HepG2 (cell line): ENCODE data around the gene MYO10. TPM values are rescaled to one million over a fixed set of nuclear protein-coding genes. Genes with fewer than 3 reads are reported as not detected.

Experiments used
- HIVEP1 ChIP-seq: sonication (generic); formaldehyde crosslinking; IDR thresholded peaks from 2 replicates; pipeline ENCODE4 v1.4.0; 2020; ENCODE audit warnings: mild to moderate bottlenecking, missing genetic modification reagents
- KDM6A ChIP-seq: IDR thresholded peaks from 2 replicates; pipeline ENCODE4 v1.6.1; 2016; ENCODE audit warnings: low read depth
- SIN3A ChIP-seq: IDR thresholded peaks from 2 replicates; pipeline ENCODE4 v1.6.1; 2011; ENCODE audit warnings: low read depth, mild to moderate bottlenecking, control low read depth, low read length, borderline replicate concordance
- ZBTB10 ChIP-seq: sonication (generic); formaldehyde crosslinking; IDR thresholded peaks from 2 replicates; pipeline ENCODE4 v1.4.0; 2020; ENCODE audit warnings: missing genetic modification reagents, borderline replicate concordance
- ZNF333 ChIP-seq: sonication (generic); formaldehyde crosslinking; IDR thresholded peaks from 2 replicates; pipeline ENCODE4 v1.4.0; 2020; ENCODE audit warnings: mild to moderate bottlenecking, missing genetic modification reagents, borderline replicate concordance
- ZNF367 ChIP-seq: sonication (generic); formaldehyde crosslinking; IDR thresholded peaks from 2 replicates; pipeline ENCODE4 v1.4.0; 2020; ENCODE audit warnings: missing genetic modification reagents, borderline replicate concordance
- ZNF562 ChIP-seq: sonication (generic); formaldehyde crosslinking; IDR thresholded peaks from 2 replicates; pipeline ENCODE4 v1.8.0; 2022; ENCODE audit warnings: missing genetic modification reagents, borderline replicate concordance
- ZNF747 ChIP-seq: sonication (generic); formaldehyde crosslinking; IDR thresholded peaks from 2 replicates; pipeline ENCODE4 v1.8.1; 2023; ENCODE audit warnings: missing genetic modification reagents, mild to moderate bottlenecking, borderline replicate concordance
- ZNF792 ChIP-seq: IDR thresholded peaks from 2 replicates; pipeline ENCODE4 v1.6.1; 2016
- ZUFSP ChIP-seq: sonication (generic); formaldehyde crosslinking; IDR thresholded peaks from 2 replicates; pipeline ENCODE4 v1.9.0; 2021; ENCODE audit warnings: missing genetic modification reagents, mild to moderate bottlenecking, borderline replicate concordance
- polyA plus RNA-seq, 8 experiments: library from polyadenylated mRNA; depleted of rRNA in 3 of 8; stranded (reverse) in 7 of 8; unstranded in 1 of 8; fragments of >200 nt; fragmentation: Illumina TruSeq in 4 of 8; extraction: Trizol in 4 of 8; gene quantifications; 2 replicates each; pipeline versions ENCODE4 v1.2.1 to v1.2.3, GENCODE V29; 2011 to 2016; ENCODE audit warnings: low read depth in 4 of 8, missing spikeins in 1 of 8, mixed read lengths in 1 of 8; ENCODE audit not compliant: insufficient read depth in 1 of 8
- total RNA-seq, 5 experiments: library from RNA; depleted of rRNA; stranded (reverse); fragments of >200 nt; fragmentation: Illumina TruSeq; extraction: Trizol; gene quantifications; 2 replicates each; pipeline ENCODE4 v1.2.3, GENCODE V29; 2016; ENCODE audit warnings: low read depth in 1 of 5

Gene MYO10
- total and polyA plus RNA-seq, 2 of the 13 experiments (the other 11 are each of a cell fraction or from before 2014, with no cell fraction given) = 4.5 to 14.0 TPM

- TF ChIP-seq ZBTB10 (no peak), ZNF747 (CRISPR knock-in tag) (no peak), SIN3A (no peak), ZNF792 (CRISPR knock-in tag) (no peak), ZNF333 (CRISPR knock-in tag) (no peak), ZUFSP (CRISPR knock-in tag) (no peak), HIVEP1 (CRISPR knock-in tag) (no peak), ZNF562 (CRISPR knock-in tag) (no peak), KDM6A (CRISPR knock-in tag) (no peak), ZNF367 (CRISPR knock-in tag) (no peak)
- TF ChIP-seq, all 625 proteins: peak for 0
Observed at GRCh38 chr5:16929831-16930230, 6.3 kb downstream of the MYO10 start (continued).
